ENCODE data around the gene PAOX. TPM values are rescaled to one million over a fixed set of nuclear protein-coding genes. Genes with fewer than 3 reads are reported as not detected.

Gene PAOX
- total and polyA plus RNA-seq, 11 donors, result 2.1 to 7.3 (median 3.4) TPM

- 96 to 100% (median 97%) methylated on average over 1 to 3 of the region's 3 CpGs; no CpG with 5 or more reads in 1 of the 4 donors for WGBS, 4 donors
- DNase-seq, result peak in 1 of 5 donors; percentile 56
Measured at GRCh38 chr10:133355991-133356390, 23.1 kb upstream of the PAOX start.

GRCh38 chr10:133356549-133357284, 22.3 kb upstream of the PAOX start:
- H3K27ac ChIP-seq, result peak overlapping the region in 6 of 12 donors; percentile 68 to 84 (median 74)
- H3K27me3 ChIP-seq, result no peaks in the 10 kb centered on the region
- ATAC-seq, result no peak
- 43 to 53% (median 49%) methylated on average over 10 to 27 of the region's 27 CpGs for WGBS, 4 donors
- H3K36me3 ChIP-seq, result peaks cover 0 to 5% (median 2%) of the 10 kb centered on the region in 9 donors
- peak overlapping the region; percentile 47 to 85 (median 66) for H3K4me3 ChIP-seq
- TF ChIP-seq, protein P1, sequence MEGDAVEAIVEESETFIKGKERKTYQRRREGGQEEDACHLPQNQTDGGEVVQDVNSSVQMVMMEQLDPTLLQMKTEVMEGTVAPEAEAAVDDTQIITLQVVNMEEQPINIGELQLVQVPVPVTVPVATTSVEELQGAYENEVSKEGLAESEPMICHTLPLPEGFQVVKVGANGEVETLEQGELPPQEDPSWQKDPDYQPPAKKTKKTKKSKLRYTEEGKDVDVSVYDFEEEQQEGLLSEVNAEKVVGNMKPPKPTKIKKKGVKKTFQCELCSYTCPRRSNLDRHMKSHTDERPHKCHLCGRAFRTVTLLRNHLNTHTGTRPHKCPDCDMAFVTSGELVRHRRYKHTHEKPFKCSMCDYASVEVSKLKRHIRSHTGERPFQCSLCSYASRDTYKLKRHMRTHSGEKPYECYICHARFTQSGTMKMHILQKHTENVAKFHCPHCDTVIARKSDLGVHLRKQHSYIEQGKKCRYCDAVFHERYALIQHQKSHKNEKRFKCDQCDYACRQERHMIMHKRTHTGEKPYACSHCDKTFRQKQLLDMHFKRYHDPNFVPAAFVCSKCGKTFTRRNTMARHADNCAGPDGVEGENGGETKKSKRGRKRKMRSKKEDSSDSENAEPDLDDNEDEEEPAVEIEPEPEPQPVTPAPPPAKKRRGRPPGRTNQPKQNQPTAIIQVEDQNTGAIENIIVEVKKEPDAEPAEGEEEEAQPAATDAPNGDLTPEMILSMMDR (IDR thresholded peaks at IDR 0.05), result no peak
- TF ChIP-seq POLR2A (IDR thresholded peaks at IDR 0.05), result no peak
- peaks cover 3 to 21% (median 13%) of the 10 kb centered on the region in 12 donors for H3K4me1 ChIP-seq
- peak in 1 of 5 donors; percentile 66 for DNase-seq
- H3K9me3 ChIP-seq, result peaks cover 0 to 4% (median 0%) of the 10 kb centered on the region in 12 donors
- intact Hi-C loops (cut with DNase I), result no loop called here

More at GRCh38 chr10:133355991-133356390, 23.1 kb upstream of the PAOX start:
- no peak for ATAC-seq
- TF ChIP-seq, protein P1 (IDR thresholded peaks at IDR 0.05), result no peak
- no peak for TF ChIP-seq POLR2A (IDR thresholded peaks at IDR 0.05)
- peaks cover 0 to 3% (median 0%) of the 10 kb centered on the region in 12 donors for H3K9me3 ChIP-seq
- no peak overlapping the region for H3K4me3 ChIP-seq
- intact Hi-C loops (cut with DNase I), result no loop called here
- no peaks in the 10 kb centered on the region for H3K27me3 ChIP-seq
- peaks cover 0 to 5% (median 0%) of the 10 kb centered on the region in 9 donors for H3K36me3 ChIP-seq
- H3K27ac ChIP-seq, result no peak overlapping the region
- H3K4me1 ChIP-seq, result peaks cover 3 to 21% (median 13%) of the 10 kb centered on the region in 12 donors

DNA sequence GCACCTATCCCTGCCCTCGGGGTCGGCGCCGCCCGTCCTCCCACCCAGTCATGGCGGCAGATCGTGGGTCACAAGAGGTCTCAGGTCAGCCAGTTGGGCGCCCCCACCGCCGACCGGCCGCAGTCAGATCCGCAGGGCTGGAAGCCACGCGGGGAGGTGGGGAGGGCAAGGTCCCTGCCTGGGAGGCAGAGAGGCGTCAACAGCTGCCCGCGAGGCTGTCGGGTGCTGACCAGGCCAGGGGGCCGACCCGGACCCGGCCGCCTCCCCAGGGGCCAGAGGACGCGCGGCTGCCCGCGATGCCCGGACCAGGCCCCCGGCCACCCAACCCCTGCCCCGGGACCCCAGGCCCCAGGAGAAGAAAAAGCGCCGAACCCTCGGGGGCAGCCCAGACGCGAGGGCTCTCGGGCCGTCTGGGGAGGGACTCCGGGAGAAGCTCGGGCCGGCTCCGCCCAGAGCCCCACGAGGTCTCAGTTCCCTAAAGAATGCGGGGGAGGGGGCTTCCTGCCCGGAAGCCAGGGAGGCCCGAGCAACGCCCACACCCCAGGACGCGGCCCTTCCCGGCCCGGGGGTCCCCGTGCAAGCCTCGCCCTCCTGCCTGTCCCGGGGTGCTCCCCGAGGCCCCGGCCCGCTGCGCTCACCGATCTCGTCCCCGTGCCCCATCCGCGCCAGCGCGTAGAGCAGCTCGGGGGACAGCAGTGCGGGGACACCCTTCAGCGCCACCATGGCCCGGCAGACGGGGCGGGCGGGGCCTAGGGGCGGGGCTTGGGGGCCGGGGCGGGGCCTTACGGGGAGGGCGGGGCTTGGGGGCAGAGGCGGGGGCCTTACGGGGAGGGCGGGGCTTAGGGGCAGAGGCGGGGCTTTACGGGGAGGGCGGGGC, 21.5 kb upstream of the PAOX start, which contains the start of gene FUOM:
TSS of gene FUOM (minus strand) at position 735 of the 877 bp plus-strand sequence. CDS start at position 723, 12 bp downstream.
- ATAC-seq, result peak; percentile 18 to 81 (median 71)
- H3K27me3 ChIP-seq, result no peaks in the 10 kb centered on the region
- peak within 1 kb of the TSS; percentile 50 to 84 (median 74) for H3K27ac ChIP-seq
- TF ChIP-seq, protein P1 (IDR thresholded peaks at IDR 0.05), result no peak
- peak in 1 of 2 donors; percentile 37 for TF ChIP-seq POLR2A (IDR thresholded peaks at IDR 0.05)
- peak within 1 kb of the TSS; percentile 47 to 85 (median 66) for H3K4me3 ChIP-seq
- peaks cover 0 to 13% (median 10%) of the 10 kb centered on the region in 9 donors for H3K36me3 ChIP-seq
- intact Hi-C loops (cut with DNase I), result no loop called here
- H3K9me3 ChIP-seq, result peaks cover 0 to 4% (median 0%) of the 10 kb centered on the region in 12 donors
- 0 to 3% (median 2%) methylated on average over 6 to 83 of the region's 83 CpGs for WGBS, 4 donors
- peak; percentile 68 to 83 (median 70) for DNase-seq
- H3K4me1 ChIP-seq, result peaks cover 3 to 21% (median 13%) of the 10 kb centered on the region in 12 donors
